ENCODE data around the gene JAG1. TPM values are rescaled to one million over a fixed set of nuclear protein-coding genes. Genes with fewer than 3 reads are reported as not detected.

The JAG1 gene
- polyA plus RNA-seq, 1 donor (not counting 4 experiments of a cell fraction or from before 2014, with no cell fraction given) = 84.2 TPM

DNA sequence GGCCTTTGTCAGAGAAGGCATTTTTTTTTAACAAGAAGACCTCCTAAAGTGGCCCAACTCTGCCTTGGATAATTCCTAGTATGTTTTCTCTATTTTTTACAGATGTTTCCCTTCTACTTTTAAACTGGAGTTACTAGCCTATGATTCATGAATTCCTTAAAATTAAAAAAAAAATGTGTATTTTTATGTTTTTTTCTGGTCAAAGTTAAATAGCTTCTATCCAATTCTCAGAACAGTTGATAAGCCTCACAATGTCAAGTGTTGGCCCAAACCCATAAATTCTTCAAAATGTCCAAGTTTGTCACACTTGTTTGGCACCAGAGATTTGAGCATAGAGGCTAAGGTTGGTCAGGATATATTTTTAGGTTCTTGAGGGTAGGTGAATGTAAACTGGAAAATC, 64.0 kb downstream of the JAG1 start:
- Histone ChIP-seq H3K79me2 (ENCODE audit: control insufficient read depth, insufficient read depth, low read length) (no peaks in the 10 kb centered on the region), H3K36me3 (ENCODE audit: control insufficient read depth in 2 of 2, extremely low read depth in 1 of 2, insufficient read depth in 2 of 2, low read length in 2 of 2) (no peaks in the 10 kb centered on the region), H3K4me1 (ENCODE audit: control insufficient read depth, extremely low read depth, insufficient read depth, low read length) (peaks cover 6% of the 10 kb centered on the region), H3K4me3 (ENCODE audit: control insufficient read depth in 2 of 3, extremely low read depth in 1 of 3, insufficient read depth in 2 of 3, low read depth in 1 of 3, low read length in 3 of 3) (no peak overlapping the region), H4K20me1 (ENCODE audit: control insufficient read depth, extremely low read depth, insufficient read depth, low read length) (no peaks in the 10 kb centered on the region), H3K4me2 (ENCODE audit: control insufficient read depth, extremely low read depth, insufficient read depth, low read depth, low read length) (no peak overlapping the region), H3K9me1 (ENCODE audit: control insufficient read depth, extremely low read depth, insufficient read depth, low read length) (no peaks in the 10 kb centered on the region), H3K9ac (ENCODE audit: control insufficient read depth, extremely low read depth, insufficient read depth, low read length) (no peak overlapping the region), H2AFZ (ENCODE audit: control insufficient read depth, low read length) (no peak overlapping the region), H3K27me3 (ENCODE audit: control insufficient read depth, extremely low read depth, insufficient read depth, low read length) (no peaks in the 10 kb centered on the region), H3K9me3 (ENCODE audit: control insufficient read depth, low read depth, low read length) (no peaks in the 10 kb centered on the region), H3K27ac (ENCODE audit: control insufficient read depth, insufficient read depth, low read length) (no peak overlapping the region)
- FAIRE-seq (no peak), DNase-seq (ENCODE audit: low read depth, low spot score) (no peak)
- dilution Hi-C loops (cut with MboI; ENCODE audit: extremely low pct_ligation_motif_present, low sequenced_read_pairs) = no loop called here
- TF ChIP-seq, protein P1, sequence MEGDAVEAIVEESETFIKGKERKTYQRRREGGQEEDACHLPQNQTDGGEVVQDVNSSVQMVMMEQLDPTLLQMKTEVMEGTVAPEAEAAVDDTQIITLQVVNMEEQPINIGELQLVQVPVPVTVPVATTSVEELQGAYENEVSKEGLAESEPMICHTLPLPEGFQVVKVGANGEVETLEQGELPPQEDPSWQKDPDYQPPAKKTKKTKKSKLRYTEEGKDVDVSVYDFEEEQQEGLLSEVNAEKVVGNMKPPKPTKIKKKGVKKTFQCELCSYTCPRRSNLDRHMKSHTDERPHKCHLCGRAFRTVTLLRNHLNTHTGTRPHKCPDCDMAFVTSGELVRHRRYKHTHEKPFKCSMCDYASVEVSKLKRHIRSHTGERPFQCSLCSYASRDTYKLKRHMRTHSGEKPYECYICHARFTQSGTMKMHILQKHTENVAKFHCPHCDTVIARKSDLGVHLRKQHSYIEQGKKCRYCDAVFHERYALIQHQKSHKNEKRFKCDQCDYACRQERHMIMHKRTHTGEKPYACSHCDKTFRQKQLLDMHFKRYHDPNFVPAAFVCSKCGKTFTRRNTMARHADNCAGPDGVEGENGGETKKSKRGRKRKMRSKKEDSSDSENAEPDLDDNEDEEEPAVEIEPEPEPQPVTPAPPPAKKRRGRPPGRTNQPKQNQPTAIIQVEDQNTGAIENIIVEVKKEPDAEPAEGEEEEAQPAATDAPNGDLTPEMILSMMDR (optimal IDR thresholded peaks at IDR 0.05 in 1 of 3, IDR thresholded peaks at IDR 0.05 in 1 of 3, conservative IDR thresholded peaks at IDR 0.05 in 1 of 3; ENCODE audit: extremely low read depth in 1 of 3, insufficient read depth in 2 of 3, low read length in 3 of 3) = no peak
- no peak for TF ChIP-seq EZH2 (IDR thresholded peaks at IDR 0.05; ENCODE audit: low read length)

DNA sequence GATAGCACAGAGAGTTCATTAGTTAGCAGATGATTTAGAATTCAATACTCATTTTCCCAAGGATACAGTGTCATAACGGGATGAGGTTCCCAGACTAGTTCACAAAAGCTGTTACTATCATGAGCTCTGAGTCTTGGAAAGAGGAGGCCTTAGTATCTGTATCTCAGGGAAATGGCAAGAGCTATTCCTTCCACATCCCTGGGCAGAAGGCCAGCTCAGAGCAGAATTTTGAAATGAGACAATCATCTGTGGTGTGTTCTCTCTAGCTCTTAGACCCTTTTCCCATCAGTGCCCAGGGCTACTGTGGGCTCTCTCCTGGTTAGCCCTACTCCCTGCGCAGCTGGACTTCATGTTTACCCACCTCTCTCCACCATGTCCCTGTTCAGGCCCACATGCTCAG, 64.5 kb downstream of the JAG1 start:
- Histone ChIP-seq H3K9me3 (ENCODE audit: control insufficient read depth, low read depth, low read length) (no peaks in the 10 kb centered on the region), H3K4me3 (ENCODE audit: control insufficient read depth in 2 of 3, extremely low read depth in 1 of 3, insufficient read depth in 2 of 3, low read depth in 1 of 3, low read length in 3 of 3) (no peak overlapping the region), H3K36me3 (ENCODE audit: control insufficient read depth in 2 of 2, extremely low read depth in 1 of 2, insufficient read depth in 2 of 2, low read length in 2 of 2) (no peaks in the 10 kb centered on the region), H3K79me2 (ENCODE audit: control insufficient read depth, insufficient read depth, low read length) (no peaks in the 10 kb centered on the region), H3K27me3 (ENCODE audit: control insufficient read depth, extremely low read depth, insufficient read depth, low read length) (no peaks in the 10 kb centered on the region), H3K4me2 (ENCODE audit: control insufficient read depth, extremely low read depth, insufficient read depth, low read depth, low read length) (no peak overlapping the region), H2AFZ (ENCODE audit: control insufficient read depth, low read length) (no peak overlapping the region), H3K9ac (ENCODE audit: control insufficient read depth, extremely low read depth, insufficient read depth, low read length) (no peak overlapping the region), H4K20me1 (ENCODE audit: control insufficient read depth, extremely low read depth, insufficient read depth, low read length) (no peaks in the 10 kb centered on the region), H3K9me1 (ENCODE audit: control insufficient read depth, extremely low read depth, insufficient read depth, low read length) (no peaks in the 10 kb centered on the region), H3K27ac (ENCODE audit: control insufficient read depth, insufficient read depth, low read length) (no peak overlapping the region), H3K4me1 (ENCODE audit: control insufficient read depth, extremely low read depth, insufficient read depth, low read length) (peaks cover 10% of the 10 kb centered on the region)
- no peak for TF ChIP-seq EZH2 (IDR thresholded peaks at IDR 0.05; ENCODE audit: low read length)
- TF ChIP-seq, protein P1 (optimal IDR thresholded peaks at IDR 0.05 in 1 of 3, IDR thresholded peaks at IDR 0.05 in 1 of 3, conservative IDR thresholded peaks at IDR 0.05 in 1 of 3; ENCODE audit: extremely low read depth in 1 of 3, insufficient read depth in 2 of 3, low read length in 3 of 3) = no peak
- dilution Hi-C loops (cut with MboI; ENCODE audit: extremely low pct_ligation_motif_present, low sequenced_read_pairs) = no loop called here
- no peak for DNase-seq (ENCODE audit: low read depth, low spot score)
- FAIRE-seq = no peak
